K562 (cell line): ENCODE results near the gene WDR44. TPM values are rescaled to one million over a fixed set of nuclear protein-coding genes. Genes with fewer than 3 reads are reported as not detected.

Source experiments
- CHD1 ChIP-seq: fragments of 200-600 bp; sonication (generic); IDR thresholded peaks from one replicate; pipeline ENCODE4 v1.6.1; 2012; ENCODE audit warnings: mild to moderate bottlenecking, moderate library complexity, low read length, inconsistent platforms
- CHD2 ChIP-seq: IDR thresholded peaks from 2 replicates; pipeline ENCODE4 v1.6.1; 2011; ENCODE audit warnings: low read depth, low read length
- CREB1 ChIP-seq, 2 experiments: sonication (generic) in 1 of 2; formaldehyde crosslinking in 1 of 2; IDR thresholded peaks; 2 replicates each; pipeline versions ENCODE4 v1.6.1 to v1.8.0; 2012 to 2022; ENCODE audit warnings: inconsistent platforms in 1 of 2, mild to moderate bottlenecking in 1 of 2, missing genetic modification reagents in 1 of 2, moderate library complexity in 1 of 2
- GABPB1 ChIP-seq: sonication (generic); formaldehyde crosslinking; IDR thresholded peaks from 2 replicates; pipeline ENCODE4 v1.8.0; 2022; ENCODE audit warnings: mild to moderate bottlenecking, missing genetic modification reagents
- HDAC8 ChIP-seq: fragments of 450-650 bp; IDR thresholded peaks from 2 replicates; pipeline ENCODE4 v1.6.1; 2016; ENCODE audit warnings: mild to moderate bottlenecking, missing genetic modification characterization, moderate library complexity, missing compliant biosample characterization
- KLF6 ChIP-seq: fragments of 250-450 bp; sonication (Bioruptor Pico); IDR thresholded peaks from 2 replicates; pipeline ENCODE4 v1.4.0; 2020; ENCODE audit warnings: mild to moderate bottlenecking, moderate library complexity, borderline replicate concordance
- MBD2 ChIP-seq: sonication (generic); IDR thresholded peaks from 2 replicates; pipeline ENCODE4 v1.6.1; 2016; ENCODE audit warnings: low read depth, borderline replicate concordance
- PPARD ChIP-seq: fragments of 250-450 bp; sonication (Bioruptor Pico); IDR thresholded peaks from 2 replicates; pipeline ENCODE4 v1.8.0; 2022; ENCODE audit warnings: inconsistent platforms, mild to moderate bottlenecking, moderate library complexity
- RHOXF2B ChIP-seq: fragments of 250-450 bp; sonication (Bioruptor Pico); conservative IDR thresholded peaks from 2 replicates; pipeline ENCODE4 v1.5.1; 2021
- SMAD1 ChIP-seq: fragments of 150-350 bp; IDR thresholded peaks from 2 replicates; pipeline ENCODE4 v1.6.1; 2014; ENCODE audit warnings: low read length, low read depth; ENCODE audit not compliant: partially characterized antibody
- SMARCE1 ChIP-seq: fragments of 450-650 bp; IDR thresholded peaks from 2 replicates; pipeline ENCODE4 v1.7.1; 2016; ENCODE audit warnings: mild to moderate bottlenecking
- SRF ChIP-seq, 2 experiments: fragments of 250-450, 450-650 bp in 1 of 2; sonication (Bioruptor Pico) in 1 of 2; sonication (generic) in 1 of 2; formaldehyde crosslinking; IDR thresholded peaks; 2 replicates each; pipeline versions ENCODE4 v1.5.0 to v1.5.1; 2020 to 2022; ENCODE audit warnings: mild to moderate bottlenecking in 1 of 2, missing genetic modification reagents in 1 of 2
- USF1 ChIP-seq: sonication (generic); formaldehyde crosslinking; IDR thresholded peaks from 2 replicates; pipeline ENCODE4 v1.9.0; 2022; ENCODE audit warnings: mild to moderate bottlenecking, missing genetic modification reagents
- ZNF184 ChIP-seq: sonication (generic); formaldehyde crosslinking; IDR thresholded peaks from 2 replicates; pipeline ENCODE4 v1.5.0; 2020; ENCODE audit warnings: missing genetic modification reagents
- ZNF436 ChIP-seq: fragments of 250-450, 450-650 bp; sonication (Bioruptor Pico); formaldehyde crosslinking; IDR thresholded peaks from 2 replicates; pipeline ENCODE4 v1.7.0; 2020; ENCODE audit warnings: mild to moderate bottlenecking
- ZNF561 ChIP-seq: fragments of 450-650 bp; formaldehyde crosslinking; conservative IDR thresholded peaks from 2 replicates; pipeline ENCODE4 v1.4.0; 2020; ENCODE audit warnings: mild to moderate bottlenecking, moderate library complexity
- ZNF609 ChIP-seq: sonication (generic); formaldehyde crosslinking; IDR thresholded peaks from 2 replicates; pipeline ENCODE4 v1.8.1; 2023; ENCODE audit warnings: missing genetic modification reagents, mild to moderate bottlenecking, borderline replicate concordance
- polyA plus RNA-seq, 8 experiments: library from polyadenylated mRNA; depleted of rRNA in 4 of 8; stranded (reverse) in 5 of 8; unstranded in 3 of 8; fragments of >200 nt; fragmentation: Nextera tagmentation in 2 of 8; fragmentation: Illumina TruSeq in 1 of 8; extraction: Ambion mirVana in 2 of 8; extraction: Trizol in 1 of 8; gene quantifications; 2 replicates each; pipeline versions ENCODE4 v1.2.1 to v1.2.3, GENCODE V29; 2011 to 2014; ENCODE audit warnings: inconsistent platforms in 1 of 8, missing spikeins in 1 of 8
- total RNA-seq, 7 experiments: library from RNA; depleted of rRNA in 6 of 7; stranded (reverse); fragments of >200 nt in 6 of 7; fragmentation: Illumina TruSeq in 2 of 7; extraction: Trizol in 2 of 7; gene quantifications; 2 replicates each; pipeline versions ENCODE4 v1.2.1 to v1.2.3, GENCODE V29; 2011 to 2021; ENCODE audit warnings: low replicate concordance in 1 of 7
- TF ChIP-seq, protein P1 (sequence below): fragments of 450-650 bp; IDR thresholded peaks from 2 replicates; pipeline ENCODE4 v1.6.1; 2016; ENCODE audit warnings: missing biosample characterization, missing genetic modification characterization

WDR44 gene
- total and polyA plus RNA-seq, 9 of the 15 experiments (the other 6 are each of a cell fraction or from before 2014, with no cell fraction given) = 5.6 to 20.0 (median 14.6) TPM

- TF ChIP-seq ZNF609 (CRISPR knock-in tag) (no peak), SMAD1 (no peak), CHD1 (no peak), MBD2 (0 out of 2 replicates have a peak, but pooled peaks have one; percentile 6), ZNF436 (CRISPR knock-in tag) (no peak), RHOXF2B (no peak), ZNF561 (CRISPR knock-in tag) (no peak), PPARD (no peak), CREB1 (IDR thresholded peaks at IDR 0.05) (no peak), CREB1 (CRISPR knock-in tag; IDR thresholded peaks at IDR 0.05) (peak; percentile 50; the same call in 1 of the 2 replicates), CHD2 (peak; percentile 96), SMARCE1 (0 out of 2 replicates have a peak, but pooled peaks have one; percentile 30), ZNF184 (CRISPR knock-in tag) (no peak), HDAC8 (tag) (no peak), KLF6 (CRISPR knock-in tag) (no peak), GABPB1 (CRISPR knock-in tag) (peak; percentile 86), USF1 (CRISPR knock-in tag) (0 out of 2 replicates have a peak, but pooled peaks have one; percentile 17), SRF (CRISPR knock-in tag; IDR thresholded peaks at IDR 0.05) (peak in 1 of 2 experiments; percentile 68; a peak in 2 of 4 replicates)
- TF ChIP-seq, protein P1, sequence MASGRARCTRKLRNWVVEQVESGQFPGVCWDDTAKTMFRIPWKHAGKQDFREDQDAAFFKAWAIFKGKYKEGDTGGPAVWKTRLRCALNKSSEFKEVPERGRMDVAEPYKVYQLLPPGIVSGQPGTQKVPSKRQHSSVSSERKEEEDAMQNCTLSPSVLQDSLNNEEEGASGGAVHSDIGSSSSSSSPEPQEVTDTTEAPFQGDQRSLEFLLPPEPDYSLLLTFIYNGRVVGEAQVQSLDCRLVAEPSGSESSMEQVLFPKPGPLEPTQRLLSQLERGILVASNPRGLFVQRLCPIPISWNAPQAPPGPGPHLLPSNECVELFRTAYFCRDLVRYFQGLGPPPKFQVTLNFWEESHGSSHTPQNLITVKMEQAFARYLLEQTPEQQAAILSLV = no peak
These were observed at the start of gene WDR44 (continued) for GRCh38 chrX:118345464-118346257.
